T1000 (cell line): Measurements from ENCODE around the gene ZFAND5.

Experiments
- DNase-seq: peaks from one replicate; lab custom pipeline; 2025; ENCODE audit warnings: mixed read lengths; lab: John Stamatoyannopoulos, UW

The ZFAND5 gene

GRCh38 chr9:72324974-72325373, 40.0 kb downstream of the ZFAND5 start:
- DNase-seq, result no peak

GRCh38 chr9:72322678-72323077, 42.3 kb downstream of the ZFAND5 start:
- DNase-seq, result no peak

GRCh38 chr9:72322259-72322658, 42.7 kb downstream of the ZFAND5 start:
- DNase-seq, result no peak

- peak; percentile 22 for DNase-seq
Measured at GRCh38 chr9:72315510-72316311, 49.3 kb downstream of the ZFAND5 start.

DNA sequence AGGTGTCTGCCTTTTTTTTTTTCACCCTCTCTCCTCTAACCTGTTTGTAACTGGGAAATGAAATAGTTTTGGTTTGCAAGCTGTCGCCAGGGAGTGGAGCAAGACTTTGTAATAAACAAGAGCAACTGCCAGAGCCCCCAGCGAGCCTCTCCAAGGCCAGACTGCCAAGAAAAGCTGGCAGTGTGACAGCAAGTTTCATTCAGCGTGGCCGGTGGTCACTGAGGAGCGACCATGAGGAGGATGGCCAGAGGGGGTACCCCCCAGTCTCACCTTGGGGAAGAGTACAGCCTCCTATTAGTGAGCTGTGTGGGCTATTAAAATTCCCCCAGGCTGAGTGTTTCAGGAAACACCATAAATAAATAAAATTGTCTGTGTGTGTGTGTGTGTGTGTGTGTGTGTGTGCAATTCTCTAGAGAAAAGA, 49.9 kb downstream of the ZFAND5 start:
- peak; percentile 45 for DNase-seq

- no peak for DNase-seq
Measured at GRCh38 chr9:72313507-72313906, 51.5 kb downstream of the ZFAND5 start.

DNA sequence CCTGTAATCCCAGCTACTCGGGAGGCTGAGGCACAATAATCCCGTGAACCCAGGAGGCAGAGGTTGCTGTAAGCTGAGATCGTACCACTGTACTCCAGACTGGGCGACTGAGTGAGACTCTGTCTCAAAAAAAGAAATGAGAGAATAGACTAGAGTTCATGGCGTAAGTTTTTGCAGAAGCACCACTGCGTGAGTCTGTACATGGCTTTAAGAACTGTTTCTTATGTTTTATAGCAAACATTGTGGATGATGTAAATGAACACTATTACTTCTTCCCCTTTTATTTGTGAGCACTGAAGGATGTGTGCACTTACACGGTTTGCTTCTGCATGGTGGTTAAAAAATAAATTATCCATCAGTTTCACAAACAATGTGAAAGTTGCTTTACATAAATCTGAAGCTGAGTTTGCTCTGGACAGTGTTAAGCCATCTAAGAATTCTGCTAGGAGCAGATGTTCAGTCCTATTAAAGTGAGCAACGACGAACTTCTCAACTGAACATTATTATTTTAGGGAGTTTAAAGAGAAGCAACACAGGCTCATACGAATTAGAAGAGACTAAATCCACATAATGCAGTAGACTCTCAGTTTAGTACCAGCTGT, 52.5 kb downstream of the ZFAND5 start:
- DNase-seq, result no peak

DNA sequence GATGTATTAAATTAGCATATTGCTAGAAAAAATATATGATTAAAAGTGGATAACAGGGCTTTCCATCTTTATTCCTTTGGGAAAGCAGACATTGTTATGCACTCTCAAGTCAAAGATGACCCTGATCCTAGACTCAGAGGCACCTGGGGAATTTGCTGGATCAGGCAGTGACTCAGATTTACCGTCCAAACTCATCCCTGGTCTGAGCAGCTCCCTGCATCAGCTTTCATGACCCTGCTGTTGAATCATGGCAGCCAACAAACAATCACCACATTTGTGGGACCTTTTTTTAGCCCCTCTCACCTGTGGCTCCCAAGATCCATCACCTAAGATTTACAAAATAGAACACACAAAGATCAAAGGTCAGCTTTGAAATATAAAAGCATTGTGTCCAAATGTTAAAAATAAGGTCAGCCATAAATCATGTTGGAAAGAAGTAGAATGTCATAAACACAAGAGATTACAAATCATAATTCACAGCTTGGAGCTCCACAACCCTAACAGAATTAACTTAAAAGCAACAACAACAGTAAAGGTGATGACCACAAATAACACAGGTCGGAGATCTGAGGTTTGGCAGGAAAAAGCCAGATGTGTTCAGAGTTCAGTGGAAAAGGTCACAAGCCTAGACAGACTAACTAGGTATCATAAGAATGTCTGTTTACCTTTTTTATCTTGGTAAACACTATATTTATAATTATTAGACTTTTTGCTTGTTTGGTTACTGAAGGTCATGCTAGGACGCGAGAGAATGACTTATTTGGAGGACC, 55.5 kb downstream of the ZFAND5 start:
- DNase-seq, result no peak

- DNase-seq, result no peak
Measured at GRCh38 chr9:72306761-72307160, 58.2 kb downstream of the ZFAND5 start.

- DNase-seq, result no peak
Measured at GRCh38 chr9:72305707-72306106, 59.3 kb downstream of the ZFAND5 start.

GRCh38 chr9:72305102-72305546, 59.9 kb downstream of the ZFAND5 start:
- no peak for DNase-seq

- DNase-seq, result no peak
Measured at GRCh38 chr9:72304538-72304937, 60.5 kb downstream of the ZFAND5 start.
